NT2/D1 (cell line): ENCODE data around the gene THBS1.

Experiments
- SUZ12 ChIP-seq: IDR thresholded peaks from 2 replicates; pipeline ENCODE4 v1.6.1; 2011; ENCODE audit not compliant: insufficient read length, insufficient read depth; ENCODE audit errors: extremely low read depth
- YY1 ChIP-seq: IDR thresholded peaks from 2 replicates; pipeline ENCODE4 v1.6.1; 2011; ENCODE audit not compliant: insufficient read length, insufficient read depth

GRCh38 chr15:39589193-39589814, 8.4 kb downstream of the THBS1 start:
- TF ChIP-seq SUZ12 (no peak), YY1 (no peak)
